HepG2 (cell line): ENCODE measurements around the gene C2. TPM values are rescaled to one million over a fixed set of nuclear protein-coding genes. Genes with fewer than 3 reads are reported as not detected.

Experiments used
- BATF2 ChIP-seq: sonication (generic); formaldehyde crosslinking; IDR thresholded peaks from 2 replicates; pipeline ENCODE4 v1.8.0; 2022; ENCODE audit warnings: mild to moderate bottlenecking, missing genetic modification reagents, moderate library complexity
- E2F1 ChIP-seq: sonication (generic); formaldehyde crosslinking; IDR thresholded peaks from 2 replicates; pipeline ENCODE4 v1.5.0; 2020; ENCODE audit warnings: missing genetic modification reagents
- HNF4G ChIP-seq, 2 experiments: sonication (generic) in 1 of 2; formaldehyde crosslinking in 1 of 2; IDR thresholded peaks; 2 replicates each; pipeline versions ENCODE4 v1.4.0 to v1.6.1; 2011 to 2020; ENCODE audit warnings: borderline replicate concordance in 2 of 2, low read depth in 2 of 2, mild to moderate bottlenecking in 2 of 2, low read length in 1 of 2, missing genetic modification reagents in 1 of 2, moderate library complexity in 1 of 2
- MAFF ChIP-seq: IDR thresholded peaks from 2 replicates; pipeline ENCODE4 v1.6.1; 2011; ENCODE audit warnings: low read depth, low read length, improper control_type of control experiment
- NCOR1 ChIP-seq: fragments of 200-600 bp; sonication (generic); IDR thresholded peaks from 2 replicates; pipeline ENCODE4 v1.7.0; 2017; ENCODE audit warnings: antibody characterized with exemption, low read length, borderline replicate concordance
- NFE2L1 ChIP-seq: sonication (generic); formaldehyde crosslinking; IDR thresholded peaks from 2 replicates; pipeline ENCODE4 v1.4.0; 2020; ENCODE audit warnings: missing genetic modification reagents, mild to moderate bottlenecking, borderline replicate concordance
- POLR2A ChIP-seq, 2 experiments: IDR thresholded peaks; 2 replicates each; pipeline ENCODE4 v1.6.1; 2011; ENCODE audit warnings: low read depth in 2 of 2, low read length in 2 of 2, mild to moderate bottlenecking in 1 of 2, moderate library complexity in 1 of 2; ENCODE audit not compliant: insufficient read depth in 1 of 2
- RBM22 ChIP-seq: fragments of 200-400 bp; formaldehyde crosslinking; optimal IDR thresholded peaks from 2 replicates; pipeline ENCODE3; 2017; ENCODE audit warnings: mild to moderate bottlenecking, low read length, moderate library complexity
- SNAPC4 ChIP-seq: sonication (generic); formaldehyde crosslinking; IDR thresholded peaks from 2 replicates; pipeline ENCODE4 v1.4.0; 2020; ENCODE audit warnings: mild to moderate bottlenecking, missing genetic modification reagents
- SSRP1 ChIP-seq: IDR thresholded peaks from 2 replicates; pipeline ENCODE4 v1.6.1; 2016; ENCODE audit warnings: control low read depth
- TCF12 ChIP-seq, 2 experiments: fragments of 450-650 bp in 1 of 2; sonication (generic) in 1 of 2; formaldehyde crosslinking in 1 of 2; IDR thresholded peaks; 2 replicates each; pipeline versions ENCODE4 v1.6.1 to v1.8.0; 2017 to 2022; ENCODE audit warnings: antibody characterized with exemption in 1 of 2, mild to moderate bottlenecking in 1 of 2, missing genetic modification reagents in 1 of 2, moderate library complexity in 1 of 2
- YY1 ChIP-seq: IDR thresholded peaks from 2 replicates; pipeline ENCODE4 v1.6.1; 2011; ENCODE audit warnings: low read length, low read depth, moderate library complexity, mild to moderate bottlenecking; ENCODE audit not compliant: insufficient read depth, insufficient replicate concordance
- ZFP36L2 ChIP-seq: sonication (generic); formaldehyde crosslinking; IDR thresholded peaks from 2 replicates; pipeline ENCODE4 v1.4.0; 2020; ENCODE audit warnings: missing genetic modification reagents
- ZHX1 ChIP-seq: sonication (generic); formaldehyde crosslinking; IDR thresholded peaks from 2 replicates; pipeline ENCODE4 v1.8.1; 2022; ENCODE audit warnings: low read depth, mild to moderate bottlenecking, missing genetic modification reagents
- ZNF713 ChIP-seq: sonication (generic); formaldehyde crosslinking; IDR thresholded peaks from 2 replicates; pipeline ENCODE4 v1.4.0; 2020; ENCODE audit warnings: mild to moderate bottlenecking, missing genetic modification reagents
- ZSCAN21 ChIP-seq: sonication (generic); formaldehyde crosslinking; IDR thresholded peaks from 2 replicates; pipeline ENCODE4 v1.8.0; 2022; ENCODE audit warnings: mild to moderate bottlenecking, missing genetic modification reagents, moderate library complexity, borderline replicate concordance
- polyA plus RNA-seq, 8 experiments: library from polyadenylated mRNA; depleted of rRNA in 3 of 8; stranded (reverse) in 7 of 8; unstranded in 1 of 8; fragments of >200 nt; fragmentation: Illumina TruSeq in 4 of 8; extraction: Trizol in 4 of 8; gene quantifications; 2 replicates each; pipeline versions ENCODE4 v1.2.1 to v1.2.3, GENCODE V29; 2011 to 2016; ENCODE audit warnings: low read depth in 4 of 8, missing spikeins in 1 of 8, mixed read lengths in 1 of 8; ENCODE audit not compliant: insufficient read depth in 1 of 8
- total RNA-seq, 5 experiments: library from RNA; depleted of rRNA; stranded (reverse); fragments of >200 nt; fragmentation: Illumina TruSeq; extraction: Trizol; gene quantifications; 2 replicates each; pipeline ENCODE4 v1.2.3, GENCODE V29; 2016; ENCODE audit warnings: low read depth in 1 of 5

C2 gene
- total and polyA plus RNA-seq, 2 of the 13 experiments (the other 11 are each of a cell fraction or from before 2014, with no cell fraction given): 165 to 307 TPM

GRCh38 chr6:31971993-31972708, 44.6 kb downstream of the C2 start, which contains the start of gene DXO (continued):
- TF ChIP-seq HNF4G (IDR thresholded peaks at IDR 0.05; ENCODE audit: borderline replicate concordance, low read depth, low read length) (peak; percentile 48; the same call in 1 of the 2 replicates), HNF4G (CRISPR knock-in tag; IDR thresholded peaks at IDR 0.05; ENCODE audit: borderline replicate concordance, low read depth) (peak; percentile 37), ZFP36L2 (CRISPR knock-in tag) (no peak), ZHX1 (CRISPR knock-in tag) (peak; percentile 100), SNAPC4 (CRISPR knock-in tag) (peak; percentile 76), BATF2 (CRISPR knock-in tag) (peak; percentile 72; the same call in 1 of the 2 replicates), YY1 (peak; percentile 69), ZSCAN21 (CRISPR knock-in tag) (peak; percentile 94; the same call in 1 of the 2 replicates), TCF12 (IDR thresholded peaks at IDR 0.05) (no peak), TCF12 (CRISPR knock-in tag; IDR thresholded peaks at IDR 0.05) (peak; percentile 79; the same call in 1 of the 2 replicates), ZNF713 (0 out of 2 replicates have a peak, but pooled peaks have one; percentile 72), RBM22 (no peak), POLR2A (IDR thresholded peaks at IDR 0.05; ENCODE audit: insufficient read depth in 1 of 2, low read depth in 2 of 2, low read length in 2 of 2) (peak; percentile 52 to 60; a peak in 3 of 4 replicates), NCOR1 (peak; percentile 32; the same call in 1 of the 2 replicates), NFE2L1 (no peak), E2F1 (CRISPR knock-in tag) (peak; percentile 82; the same call in 1 of the 2 replicates), SSRP1 (CRISPR knock-in tag) (no peak; the same call in 1 of the 2 replicates), MAFF (no peak)
